IMR-90 (cell line): ENCODE data around the gene PLEKHJ1. TPM values are rescaled to one million over a fixed set of nuclear protein-coding genes. Genes with fewer than 3 reads are reported as not detected.

Experiments used
- ATAC-seq: fragments of 200-7000 bp; cut with Tn5 transposase; 2 replicates; pipeline ENCODE4 v1.9.1; 2020; ENCODE audit warnings: low read depth, mild to moderate bottlenecking, moderate library complexity
- BruUV-seq: library from RNA; stranded (reverse); fragments of 400-500 nt; replicated peaks from 2 replicates; lab custom pipeline; 2021; lab: Mats Ljungman, UMichigan
- CTCF ChIA-PET: fragments of 300-600 bp; formaldehyde crosslinking; extraction: SDS; loops from one replicate; lab custom pipeline; 2021; ENCODE audit warnings: antibody characterized with exemption; lab: Yijun Ruan, JAX
- POLR2A ChIA-PET: fragments of 300-600 bp; sonication (Branson Sonifier 250); formaldehyde crosslinking; loops from one replicate; lab custom pipeline; 2022; ENCODE audit warnings: antibody characterized with exemption; ENCODE audit not compliant: unreplicated experiment; lab: Charles Lee
- DNase-seq: peaks from one replicate; pipeline ENCODE4 v3.0.0; 2013
- H2AFZ ChIP-seq: replicated peaks from 2 replicates; pipeline ENCODE3; 2013; ENCODE audit warnings: low read length, mild to moderate bottlenecking; ENCODE audit not compliant: poor library complexity
- H2AK5ac ChIP-seq: 2 replicates; pipeline ENCODE4 v1.6.1; 2013; ENCODE audit warnings: low read depth, low read length, inconsistent platforms
- H2AK9ac ChIP-seq: replicated peaks from 2 replicates; pipeline ENCODE3; 2013; ENCODE audit warnings: mild to moderate bottlenecking, low read depth, low read length, moderate library complexity; ENCODE audit not compliant: poor library complexity
- H2BK120ac ChIP-seq: 2 replicates; pipeline ENCODE4 v1.6.1; 2013; ENCODE audit warnings: low read depth, low read length, inconsistent platforms
- H2BK15ac ChIP-seq: 3 replicates; pipeline ENCODE4 v1.6.1; 2013; ENCODE audit warnings: low read depth, low read length, inconsistent platforms
- H2BK20ac ChIP-seq: 2 replicates; pipeline ENCODE4 v1.6.1; 2013; ENCODE audit warnings: low read depth, mild to moderate bottlenecking, inconsistent platforms, low read length, moderate library complexity
- H2BK5ac ChIP-seq: 2 replicates; pipeline ENCODE4 v1.6.1; 2013; ENCODE audit warnings: mild to moderate bottlenecking, low read depth, low read length, inconsistent platforms; ENCODE audit not compliant: poor library complexity, severe bottlenecking
- H3K14ac ChIP-seq: replicated peaks from 2 replicates; pipeline ENCODE4 v1.6.1; 2013; ENCODE audit warnings: low read depth, low read length, inconsistent platforms
- H3K18ac ChIP-seq: 2 replicates; pipeline ENCODE4 v1.6.1; 2013; ENCODE audit warnings: low read depth, low read length, control low read depth
- H3K23ac ChIP-seq: 2 replicates; pipeline ENCODE4 v1.6.1; 2013; ENCODE audit warnings: low read depth, low read length, inconsistent platforms
- H3K27ac ChIP-seq: 2 replicates; pipeline ENCODE4 v1.5.1; 2013; ENCODE audit warnings: mild to moderate bottlenecking, control low read depth, low read length; ENCODE audit not compliant: insufficient read depth
- H3K27me3 ChIP-seq: 2 replicates; pipeline ENCODE4 v1.6.1; 2013; ENCODE audit warnings: low read length; ENCODE audit not compliant: control insufficient read depth, insufficient read depth
- H3K36me3 ChIP-seq: 2 replicates; pipeline ENCODE4 v1.6.1; 2013; ENCODE audit warnings: low read length, mixed read lengths; ENCODE audit not compliant: control insufficient read depth, insufficient read depth
- H3K4ac ChIP-seq: 2 replicates; pipeline ENCODE4 v1.6.1; 2013; ENCODE audit warnings: low read depth, low read length, inconsistent platforms
- H3K4me1 ChIP-seq: 2 replicates; pipeline ENCODE4 v1.6.1; 2013; ENCODE audit warnings: low read length, mixed read lengths; ENCODE audit not compliant: control insufficient read depth, insufficient read depth
- H3K4me2 ChIP-seq: 2 replicates; pipeline ENCODE4 v1.6.1; 2013; ENCODE audit warnings: low read depth, mild to moderate bottlenecking, control low read depth, low read length, moderate library complexity
- H3K4me3 ChIP-seq: 2 replicates; pipeline ENCODE4 v1.5.1; 2013; ENCODE audit warnings: low read depth, mild to moderate bottlenecking, control low read depth, low read length, moderate library complexity; ENCODE audit not compliant: insufficient read depth
- H3K56ac ChIP-seq: 2 replicates; pipeline ENCODE4 v1.6.1; 2013; ENCODE audit warnings: low read length, inconsistent platforms; ENCODE audit not compliant: insufficient read depth; ENCODE audit errors: extremely low read depth
- H3K79me1 ChIP-seq, 2 experiments: 2 replicates each; pipeline ENCODE4 v1.6.1; 2013; ENCODE audit warnings: low read length in 2 of 2, inconsistent platforms in 1 of 2, low read depth in 1 of 2
- H3K9ac ChIP-seq: 2 replicates; pipeline ENCODE4 v1.6.1; 2013; ENCODE audit warnings: low read depth, low read length, control low read depth
- H3K9me1 ChIP-seq: 2 replicates; pipeline ENCODE4 v1.6.1; 2013; ENCODE audit warnings: low read length, inconsistent platforms; ENCODE audit not compliant: insufficient read depth
- H3K9me3 ChIP-seq: 2 replicates; pipeline ENCODE4 v1.6.1; 2013; ENCODE audit warnings: low read length; ENCODE audit not compliant: control insufficient read depth, insufficient read depth
- H4K20me1 ChIP-seq: 2 replicates; pipeline ENCODE4 v1.6.1; 2013; ENCODE audit warnings: low read length, inconsistent platforms; ENCODE audit not compliant: insufficient read depth
- H4K5ac ChIP-seq: 2 replicates; pipeline ENCODE4 v1.6.1; 2013; ENCODE audit warnings: mild to moderate bottlenecking, low read depth, low read length, control low read depth
- H4K8ac ChIP-seq, 2 experiments: 2 replicates each; pipeline ENCODE4 v1.6.1; 2013; ENCODE audit warnings: low read depth in 2 of 2, low read length in 2 of 2, control low read depth in 1 of 2, inconsistent platforms in 1 of 2
- H4K91ac ChIP-seq: 2 replicates; pipeline ENCODE4 v1.6.1; 2013; ENCODE audit warnings: low read depth, low read length, inconsistent platforms; ENCODE audit not compliant: insufficient read depth
- BHLHE40 ChIP-seq: fragments of 150-350 bp; IDR thresholded peaks from 2 replicates; pipeline ENCODE4 v1.6.1; 2016; ENCODE audit warnings: mild to moderate bottlenecking, low read depth, low read length
- CEBPB ChIP-seq: IDR thresholded peaks from 2 replicates; pipeline ENCODE4 v1.6.1; 2012; ENCODE audit warnings: low read depth, low read length, improper control_type of control experiment
- CHD1 ChIP-seq: IDR thresholded peaks from 2 replicates; pipeline ENCODE4 v1.6.1; 2012; ENCODE audit warnings: low read depth, low read length, improper control_type of control experiment
- FOS ChIP-seq: fragments of 150-350 bp; IDR thresholded peaks from 2 replicates; pipeline ENCODE4 v1.6.1; 2016; ENCODE audit warnings: low read depth, low read length
- MAFK ChIP-seq: IDR thresholded peaks from 2 replicates; pipeline ENCODE4 v1.6.1; 2012; ENCODE audit warnings: low read depth, low read length, improper control_type of control experiment
- MAZ ChIP-seq: IDR thresholded peaks from 2 replicates; pipeline ENCODE4 v1.6.1; 2012; ENCODE audit warnings: low read depth, mild to moderate bottlenecking, low read length, improper control_type of control experiment, moderate library complexity, borderline replicate concordance
- MXI1 ChIP-seq: IDR thresholded peaks from 2 replicates; pipeline ENCODE4 v1.6.1; 2012; ENCODE audit warnings: low read depth, mild to moderate bottlenecking, low read length, moderate library complexity, borderline replicate concordance
- NFE2L2 ChIP-seq: fragments of 150-350 bp; IDR thresholded peaks from 2 replicates; pipeline ENCODE4 v1.6.1; 2016; ENCODE audit warnings: low read depth, mild to moderate bottlenecking, low read length
- POLR2A ChIP-seq: IDR thresholded peaks from 2 replicates; pipeline ENCODE4 v1.6.1; 2012; ENCODE audit warnings: mild to moderate bottlenecking, low read depth, low read length
- RAD21 ChIP-seq: IDR thresholded peaks from 2 replicates; pipeline ENCODE4 v1.6.1; 2012; ENCODE audit warnings: low read length, improper control_type of control experiment
- RCOR1 ChIP-seq: IDR thresholded peaks from 2 replicates; pipeline ENCODE4 v1.6.1; 2012; ENCODE audit warnings: mild to moderate bottlenecking, low read length, improper control_type of control experiment; ENCODE audit not compliant: insufficient replicate concordance
- RFX5 ChIP-seq: IDR thresholded peaks from 2 replicates; pipeline ENCODE4 v1.8.0; 2012; ENCODE audit warnings: low read depth, mild to moderate bottlenecking, low read length, moderate library complexity
- WGBS, 2 experiments: methylation state at CpG; one replicate each; pipeline versions ENCODE4 v1.1.5 to v1.1.7; 2013; ENCODE audit warnings: missing lambda C conversion rate in 2 of 2; ENCODE audit not compliant: insufficient read length in 1 of 2; ENCODE audit errors: extremely low coverage in 2 of 2; 5-methylcytosine and 5-hydroxymethylcytosine counted together
- dilution Hi-C: fragments of 300-500 bp; cut with HindIII; formaldehyde crosslinking; loops from one replicate; pipeline ENCODE4 v1.14.3; 2018; ENCODE audit warnings: low sequenced_read_pairs; ENCODE audit not compliant: unreplicated experiment
- in situ Hi-C: fragments of 300-500 bp; cut with MboI; formaldehyde crosslinking; loops from 3 replicates; pipeline ENCODE4 v1.14.3; 2019; ENCODE audit warnings: low sequenced_read_pairs, inconsistent platforms, mixed read lengths
- intact Hi-C: fragments of 100-400 bp; cut with micrococcal nuclease; formaldehyde crosslinking; loops from 2 replicates; pipeline ENCODE4 v1.10.0; 2022
- polyA plus RNA-seq, 3 experiments: library from polyadenylated mRNA; depleted of rRNA; stranded (reverse); fragments of >200 nt; gene quantifications; 2 replicates each; pipeline ENCODE4 v1.2.3, GENCODE V29; 2012; ENCODE audit warnings: low replicate concordance in 1 of 3
- total RNA-seq: library from RNA; depleted of rRNA; stranded (reverse); fragments of >200 nt; gene quantifications from 2 replicates; pipeline ENCODE4 v1.2.3, GENCODE V29; 2012
- TF ChIP-seq, protein P1 (sequence below): conservative IDR thresholded peaks from 2 replicates; pipeline ENCODE4 v1.5.1; 2012; ENCODE audit warnings: mild to moderate bottlenecking, low read depth, low read length, improper control_type of control experiment
- TF ChIP-seq, protein P2 (sequence below): fragments of 150-350 bp; IDR thresholded peaks from 2 replicates; pipeline ENCODE4 v1.6.1; 2017; ENCODE audit warnings: mild to moderate bottlenecking, antibody characterized with exemption, low read length, low read depth
- TF ChIP-seq, protein P3 (sequence below): fragments of 150-350 bp; IDR thresholded peaks from 2 replicates; pipeline ENCODE4 v1.6.1; 2016; ENCODE audit warnings: low read depth, mild to moderate bottlenecking, low read length, moderate library complexity, borderline replicate concordance

Gene PLEKHJ1
- total and polyA plus RNA-seq, 2 of the 4 experiments (the other 2 are of a cell fraction): 31.7 to 62.8 TPM

DNA sequence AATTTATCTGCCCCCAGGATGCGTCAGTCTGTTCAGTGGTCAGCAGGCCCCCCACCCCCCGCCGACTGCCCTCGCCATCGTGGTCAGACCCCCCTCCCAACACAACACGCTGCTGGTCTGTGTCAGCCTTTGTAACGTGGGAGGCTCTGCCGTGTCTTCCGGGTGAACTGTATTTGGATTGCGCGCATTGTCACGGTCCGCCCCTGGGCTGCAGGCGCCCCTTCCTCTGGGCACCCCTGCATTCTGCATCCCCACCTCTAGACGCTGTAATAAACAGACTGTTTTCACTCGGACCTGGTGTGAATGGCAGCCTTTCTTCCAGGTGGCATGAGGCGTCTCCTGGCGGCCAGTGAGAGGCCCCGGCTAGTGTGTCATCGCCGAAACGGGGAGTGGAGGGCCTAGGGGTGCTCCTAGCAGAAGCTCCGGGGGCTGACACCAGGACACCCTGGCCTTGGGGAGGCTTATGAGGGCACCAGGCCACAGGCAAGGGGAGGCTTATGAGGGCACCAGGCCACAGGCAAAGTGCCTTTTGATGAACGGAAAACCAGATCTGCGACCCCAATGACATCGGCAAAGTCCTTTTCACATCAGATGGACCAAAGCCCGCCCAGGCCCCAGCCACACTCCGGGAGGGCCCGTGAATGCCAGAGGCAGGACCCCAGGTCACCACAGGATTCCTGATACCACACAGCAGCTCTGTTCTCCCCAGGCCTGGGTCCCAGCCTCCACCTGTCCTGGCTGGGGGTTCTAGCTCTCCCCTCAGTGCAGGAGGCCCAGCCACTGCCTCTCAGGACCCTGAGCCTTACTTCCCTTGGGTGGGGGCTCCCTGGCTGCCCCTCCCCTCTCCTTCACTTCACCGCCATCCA lies 3.6 kb downstream of the PLEKHJ1 start:
- peaks cover 2% of the 10 kb centered on the region; the same call in 1 of the 2 replicates for H3K9me1 ChIP-seq
- no peak overlapping the region for H3K56ac ChIP-seq
- H2BK20ac ChIP-seq: no peak overlapping the region
- H3K9me3 ChIP-seq: no peaks in the 10 kb centered on the region
- no peak overlapping the region for H4K8ac ChIP-seq
- no peak overlapping the region for H2BK5ac ChIP-seq
- ChIA-PET CTCF (no interaction called here), POLR2A (no interaction called here)
- H4K20me1 ChIP-seq: peaks cover 27% of the 10 kb centered on the region
- TF ChIP-seq CEBPB (no peak), RCOR1 (no peak), CHD1 (no peak), RAD21 (no peak), MXI1 (no peak), MAZ (no peak), POLR2A (no peak), MAFK (no peak), RFX5 (no peak), BHLHE40 (no peak), NFE2L2 (no peak), FOS (no peak)
- TF ChIP-seq, protein P1, sequence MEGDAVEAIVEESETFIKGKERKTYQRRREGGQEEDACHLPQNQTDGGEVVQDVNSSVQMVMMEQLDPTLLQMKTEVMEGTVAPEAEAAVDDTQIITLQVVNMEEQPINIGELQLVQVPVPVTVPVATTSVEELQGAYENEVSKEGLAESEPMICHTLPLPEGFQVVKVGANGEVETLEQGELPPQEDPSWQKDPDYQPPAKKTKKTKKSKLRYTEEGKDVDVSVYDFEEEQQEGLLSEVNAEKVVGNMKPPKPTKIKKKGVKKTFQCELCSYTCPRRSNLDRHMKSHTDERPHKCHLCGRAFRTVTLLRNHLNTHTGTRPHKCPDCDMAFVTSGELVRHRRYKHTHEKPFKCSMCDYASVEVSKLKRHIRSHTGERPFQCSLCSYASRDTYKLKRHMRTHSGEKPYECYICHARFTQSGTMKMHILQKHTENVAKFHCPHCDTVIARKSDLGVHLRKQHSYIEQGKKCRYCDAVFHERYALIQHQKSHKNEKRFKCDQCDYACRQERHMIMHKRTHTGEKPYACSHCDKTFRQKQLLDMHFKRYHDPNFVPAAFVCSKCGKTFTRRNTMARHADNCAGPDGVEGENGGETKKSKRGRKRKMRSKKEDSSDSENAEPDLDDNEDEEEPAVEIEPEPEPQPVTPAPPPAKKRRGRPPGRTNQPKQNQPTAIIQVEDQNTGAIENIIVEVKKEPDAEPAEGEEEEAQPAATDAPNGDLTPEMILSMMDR: no peak
- TF ChIP-seq, protein P2, sequence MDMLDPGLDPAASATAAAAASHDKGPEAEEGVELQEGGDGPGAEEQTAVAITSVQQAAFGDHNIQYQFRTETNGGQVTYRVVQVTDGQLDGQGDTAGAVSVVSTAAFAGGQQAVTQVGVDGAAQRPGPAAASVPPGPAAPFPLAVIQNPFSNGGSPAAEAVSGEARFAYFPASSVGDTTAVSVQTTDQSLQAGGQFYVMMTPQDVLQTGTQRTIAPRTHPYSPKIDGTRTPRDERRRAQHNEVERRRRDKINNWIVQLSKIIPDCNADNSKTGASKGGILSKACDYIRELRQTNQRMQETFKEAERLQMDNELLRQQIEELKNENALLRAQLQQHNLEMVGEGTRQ: no peak
- TF ChIP-seq, protein P3, sequence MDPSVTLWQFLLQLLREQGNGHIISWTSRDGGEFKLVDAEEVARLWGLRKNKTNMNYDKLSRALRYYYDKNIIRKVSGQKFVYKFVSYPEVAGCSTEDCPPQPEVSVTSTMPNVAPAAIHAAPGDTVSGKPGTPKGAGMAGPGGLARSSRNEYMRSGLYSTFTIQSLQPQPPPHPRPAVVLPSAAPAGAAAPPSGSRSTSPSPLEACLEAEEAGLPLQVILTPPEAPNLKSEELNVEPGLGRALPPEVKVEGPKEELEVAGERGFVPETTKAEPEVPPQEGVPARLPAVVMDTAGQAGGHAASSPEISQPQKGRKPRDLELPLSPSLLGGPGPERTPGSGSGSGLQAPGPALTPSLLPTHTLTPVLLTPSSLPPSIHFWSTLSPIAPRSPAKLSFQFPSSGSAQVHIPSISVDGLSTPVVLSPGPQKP: no peak
- H3K14ac ChIP-seq: no peak overlapping the region
- ATAC-seq (no peak), DNase-seq (no peak)
- H2AK9ac ChIP-seq: peak overlapping the region; percentile 68
- no peaks in the 10 kb centered on the region for H3K27me3 ChIP-seq
- H2AFZ ChIP-seq: peak overlapping the region; percentile 38
- no peak overlapping the region for H3K23ac ChIP-seq
- intact Hi-C loops (no loop called here), in situ Hi-C loops (no loop called here), dilution Hi-C loops (no loop called here)
- no peak overlapping the region for H3K18ac ChIP-seq
- no peak overlapping the region for H2BK15ac ChIP-seq
- no peak overlapping the region for H2AK5ac ChIP-seq
- peaks cover 47% of the 10 kb centered on the region for H3K36me3 ChIP-seq
- peaks cover 5% of the 10 kb centered on the region for H3K4me1 ChIP-seq
- no peak overlapping the region for H3K4me3 ChIP-seq
- WGBS, 2 experiments: 78% methylated on average over 5 of the region's 30 CpGs; no CpG with 5 or more reads in 1 of the 2 experiments
- H2BK120ac ChIP-seq: no peak overlapping the region
- BruUV-seq: no TSS peak
- no peak overlapping the region for H3K4me2 ChIP-seq
- no peak overlapping the region for H3K9ac ChIP-seq
- H4K5ac ChIP-seq: no peak overlapping the region
- peaks cover 9 to 49% of the 10 kb centered on the region in 2 experiments for H3K79me1 ChIP-seq
- H4K91ac ChIP-seq: no peak overlapping the region
- H3K27ac ChIP-seq: no peak overlapping the region
- H3K4ac ChIP-seq: no peak overlapping the region; the same call in 1 of the 2 replicates
